Neuronal stem cell (in vitro differentiated cells): ENCODE data around the gene SIK3.

Experiments used
- DNase-seq: peaks from one replicate; pipeline ENCODE4 v3.0.0-alpha.2; 2013; ENCODE audit warnings: low spot score
- H2AFZ ChIP-seq: one replicate; pipeline ENCODE4 v1.6.1; 2013; ENCODE audit warnings: mild to moderate bottlenecking, low read length, inconsistent platforms
- H2AK5ac ChIP-seq: 2 replicates; pipeline ENCODE4 v1.6.1; 2013; ENCODE audit warnings: low read depth, mild to moderate bottlenecking, inconsistent platforms, low read length, moderate library complexity, mixed read lengths
- H2BK120ac ChIP-seq: 2 replicates; pipeline ENCODE4 v1.6.1; 2013; ENCODE audit warnings: low read depth, mild to moderate bottlenecking, inconsistent platforms, low read length, moderate library complexity, mixed read lengths
- H2BK12ac ChIP-seq: one replicate; pipeline ENCODE4 v1.6.1; 2013; ENCODE audit warnings: low read length, inconsistent platforms
- H2BK15ac ChIP-seq: 2 replicates; pipeline ENCODE4 v1.6.1; 2013; ENCODE audit warnings: mild to moderate bottlenecking, low read length, inconsistent platforms, mixed read lengths
- H2BK5ac ChIP-seq: one replicate; pipeline ENCODE4 v1.6.1; 2013; ENCODE audit warnings: inconsistent platforms, mild to moderate bottlenecking, low read length, moderate library complexity
- H3K14ac ChIP-seq: one replicate; pipeline ENCODE4 v1.6.1; 2013; ENCODE audit warnings: low read length, inconsistent platforms
- H3K18ac ChIP-seq: 2 replicates; pipeline ENCODE4 v1.6.1; 2013; ENCODE audit warnings: low read length, inconsistent platforms
- H3K23ac ChIP-seq: 2 replicates; pipeline ENCODE4 v1.6.1; 2013; ENCODE audit warnings: low read depth, mild to moderate bottlenecking, mixed read lengths, low read length, inconsistent platforms; ENCODE audit not compliant: poor library complexity
- H3K27ac ChIP-seq: replicated peaks from 3 replicates; pipeline ENCODE4 v1.5.1; 2013; ENCODE audit warnings: low read length, inconsistent platforms
- H3K27me3 ChIP-seq, 3 experiments: 2 replicates each; pipeline ENCODE4 v1.6.1; 2013; ENCODE audit warnings: low read length in 3 of 3, mild to moderate bottlenecking in 2 of 3, inconsistent platforms in 1 of 3, low read depth in 1 of 3, mixed read lengths in 1 of 3, moderate library complexity in 1 of 3; ENCODE audit not compliant: control insufficient read depth in 3 of 3, insufficient read depth in 3 of 3
- H3K36me3 ChIP-seq, 2 donors: replicated peaks in 1 of 2; 2 replicates each; pipeline ENCODE4 v1.6.1; 2013; ENCODE audit warnings: low read length in 2 of 2; ENCODE audit not compliant: control insufficient read depth in 2 of 2, insufficient read depth in 2 of 2
- H3K4ac ChIP-seq: 2 replicates; pipeline ENCODE4 v1.6.1; 2013; ENCODE audit warnings: inconsistent platforms, mild to moderate bottlenecking, low read length, moderate library complexity
- H3K4me1 ChIP-seq, 2 donors: 1 replicate in 1 of 2; 2 replicates in 1 of 2; pipeline ENCODE4 v1.6.1; 2013; ENCODE audit warnings: low read length in 2 of 2, low read depth in 1 of 2; ENCODE audit not compliant: control insufficient read depth in 2 of 2, insufficient read depth in 1 of 2
- H3K4me2 ChIP-seq: one replicate; pipeline ENCODE4 v1.6.1; 2013; ENCODE audit warnings: mild to moderate bottlenecking, low read length, inconsistent platforms; ENCODE audit not compliant: insufficient read depth, poor library complexity, severe bottlenecking
- H3K4me3 ChIP-seq, 2 donors: 2 replicates each; pipeline ENCODE4 v1.5.1; 2013; ENCODE audit warnings: low read length in 2 of 2, mild to moderate bottlenecking in 2 of 2, inconsistent platforms in 1 of 2, moderate library complexity in 1 of 2
- H3K79me1 ChIP-seq: one replicate; pipeline ENCODE4 v1.6.1; 2013; ENCODE audit warnings: low read depth, mild to moderate bottlenecking, inconsistent platforms, low read length, moderate library complexity
- H3K9ac ChIP-seq: one replicate; pipeline ENCODE4 v1.6.1; 2013; ENCODE audit warnings: mild to moderate bottlenecking, low read depth, low read length, inconsistent platforms; ENCODE audit not compliant: poor library complexity
- H3K9me3 ChIP-seq, 2 donors: replicated peaks in 1 of 2; 2 replicates each; pipeline versions ENCODE3 to v1.6.1; 2013; ENCODE audit warnings: low read length in 2 of 2, mild to moderate bottlenecking in 2 of 2, inconsistent platforms in 1 of 2, low read depth in 1 of 2, mixed read lengths in 1 of 2, moderate library complexity in 1 of 2; ENCODE audit not compliant: control insufficient read depth in 2 of 2, insufficient read depth in 1 of 2
- H4K8ac ChIP-seq: one replicate; pipeline ENCODE4 v1.6.1; 2013; ENCODE audit warnings: low read depth, mild to moderate bottlenecking, inconsistent platforms, low read length, moderate library complexity
- H4K91ac ChIP-seq: one replicate; pipeline ENCODE4 v1.6.1; 2013; ENCODE audit warnings: low read length, low read depth, mild to moderate bottlenecking, inconsistent platforms; ENCODE audit not compliant: poor library complexity
- WGBS, 2 donors: extraction: QIAGEN DNeasy Blood & Tissue Kit; methylation state at CpG; one replicate each; pipeline ENCODE4 v1.1.7; 2013; ENCODE audit warnings: missing lambda C conversion rate in 2 of 2, mixed read lengths in 1 of 2; ENCODE audit not compliant: insufficient read length in 2 of 2, insufficient replicate concordance in 1 of 2; ENCODE audit errors: extremely low coverage in 2 of 2; 5-methylcytosine and 5-hydroxymethylcytosine counted together

Gene SIK3

GRCh38 chr11:116950210-116950609 lies 148.0 kb downstream of the SIK3 start:
- Histone ChIP-seq H3K14ac (no peak overlapping the region), H3K4me1 (no peaks in the 10 kb centered on the region), H3K4ac (no peak overlapping the region), H2AK5ac (no peak overlapping the region), H3K18ac (no peak overlapping the region), H3K36me3 (peaks cover 3 to 47% of the 10 kb centered on the region in 2 donors), H3K23ac (no peak overlapping the region), H2BK5ac (no peak overlapping the region), H2BK12ac (no peak overlapping the region), H3K9me3 (no peaks in the 10 kb centered on the region), H3K27ac (no peak overlapping the region), H3K79me1 (no peaks in the 10 kb centered on the region), H3K27me3 (peaks cover 0 to 2% (median 0%) of the 10 kb centered on the region in 3 experiments), H4K8ac (no peak overlapping the region), H4K91ac (no peak overlapping the region), H3K9ac (no peak overlapping the region), H3K4me3 (no peak overlapping the region), H2BK15ac (no peak overlapping the region), H3K4me2 (no peak overlapping the region), H2BK120ac (no peak overlapping the region), H2AFZ (no peak overlapping the region)
- WGBS, 2 donors, result no CpG with 5 or more reads among the region's 4 CpGs
- no peak for DNase-seq

GRCh38 chr11:116948391-116948790 lies 149.8 kb downstream of the SIK3 start:
- Histone ChIP-seq H3K14ac (no peak overlapping the region), H2AK5ac (no peak overlapping the region), H3K4me3 (no peak overlapping the region), H2BK120ac (no peak overlapping the region), H4K91ac (no peak overlapping the region), H3K9me3 (no peaks in the 10 kb centered on the region), H3K4me1 (no peaks in the 10 kb centered on the region), H3K4me2 (no peak overlapping the region), H2BK5ac (no peak overlapping the region), H3K9ac (no peak overlapping the region), H2AFZ (no peak overlapping the region), H3K79me1 (no peaks in the 10 kb centered on the region), H3K23ac (no peak overlapping the region), H3K36me3 (peaks cover 2 to 43% of the 10 kb centered on the region in 2 donors), H3K4ac (no peak overlapping the region), H2BK15ac (no peak overlapping the region), H3K27ac (no peak overlapping the region), H4K8ac (no peak overlapping the region), H2BK12ac (no peak overlapping the region), H3K27me3 (peaks cover 0 to 2% (median 0%) of the 10 kb centered on the region in 3 experiments), H3K18ac (no peak overlapping the region)
- no CpG with 5 or more reads among the region's 4 CpGs for WGBS, 2 donors
- DNase-seq, result no peak

- Histone ChIP-seq H2AFZ (no peak overlapping the region), H3K27me3 (peaks cover 0 to 2% (median 0%) of the 10 kb centered on the region in 3 experiments), H2BK12ac (no peak overlapping the region), H3K79me1 (no peaks in the 10 kb centered on the region), H3K27ac (no peak overlapping the region), H3K4me2 (no peak overlapping the region), H2AK5ac (no peak overlapping the region), H3K23ac (no peak overlapping the region), H3K9ac (no peak overlapping the region), H3K9me3 (no peaks in the 10 kb centered on the region), H3K36me3 (peaks cover 2 to 38% of the 10 kb centered on the region in 2 donors), H4K8ac (no peak overlapping the region), H2BK15ac (no peak overlapping the region), H3K4me3 (no peak overlapping the region), H2BK5ac (no peak overlapping the region), H4K91ac (no peak overlapping the region), H3K14ac (no peak overlapping the region), H3K4me1 (no peaks in the 10 kb centered on the region), H2BK120ac (no peak overlapping the region), H3K18ac (no peak overlapping the region), H3K4ac (no peak overlapping the region)
- DNase-seq, result no peak
- no CpG with 5 or more reads among the region's 3 CpGs for WGBS, 2 donors
Measured at GRCh38 chr11:116946414-116946813, 151.8 kb downstream of the SIK3 start.

- H3K27ac ChIP-seq, result no peak overlapping the region
- DNase-seq, result no peak
- no peaks in the 10 kb centered on the region for H3K9me3 ChIP-seq
- no peak overlapping the region for H4K91ac ChIP-seq
- no peak overlapping the region for H3K4me3 ChIP-seq
- H2BK12ac ChIP-seq, result no peak overlapping the region
- H2BK120ac ChIP-seq, result no peak overlapping the region
- H3K4ac ChIP-seq, result no peak overlapping the region
- H2AFZ ChIP-seq, result no peak overlapping the region
- no peak overlapping the region for H3K23ac ChIP-seq
- no peak overlapping the region for H4K8ac ChIP-seq
- no peaks in the 10 kb centered on the region for H3K79me1 ChIP-seq
- H2BK15ac ChIP-seq, result no peak overlapping the region
- no peak overlapping the region for H3K18ac ChIP-seq
- no CpG with 5 or more reads among the region's 1 CpG for WGBS, 2 donors
- H3K4me2 ChIP-seq, result no peak overlapping the region
- H2BK5ac ChIP-seq, result no peak overlapping the region
- no peaks in the 10 kb centered on the region for H3K4me1 ChIP-seq
- H3K9ac ChIP-seq, result no peak overlapping the region
- peaks cover 2 to 10% of the 10 kb centered on the region in 2 donors for H3K36me3 ChIP-seq
- H3K14ac ChIP-seq, result no peak overlapping the region
- no peaks in the 10 kb centered on the region for H3K27me3 ChIP-seq
- H2AK5ac ChIP-seq, result no peak overlapping the region
Measured at GRCh38 chr11:116939499-116939898, 158.7 kb downstream of the SIK3 start.
